AG04450 (cell line): Measurements from ENCODE around the gene UVSSA. TPM values are rescaled to one million over a fixed set of nuclear protein-coding genes. Genes with fewer than 3 reads are reported as not detected.

ENCODE experiments used
- CTCF ChIA-PET: fragments of 300-600, 350-600 bp; formaldehyde crosslinking; extraction: SDS; loops from one replicate; lab custom pipeline; 2022; ENCODE audit warnings: antibody characterized with exemption, inconsistent platforms; lab: Charles Lee
- POLR2A ChIA-PET: fragments of 350-600 bp; formaldehyde crosslinking; extraction: SDS; loops from one replicate; lab custom pipeline; 2021; ENCODE audit warnings: antibody characterized with exemption, inconsistent platforms; lab: Yijun Ruan, JAX
- DNase-seq: peaks from one replicate; pipeline ENCODE4 v3.0.0-alpha.2; 2011; ENCODE audit warnings: low read depth, low spot score
- H3K27ac ChIP-seq: one replicate; pipeline ENCODE4 v1.5.1; 2012; ENCODE audit warnings: low read depth, low read length, control low read depth
- H3K27me3 ChIP-seq: one replicate; pipeline ENCODE4 v1.6.0; 2012; ENCODE audit warnings: low read length; ENCODE audit not compliant: control insufficient read depth, insufficient read depth
- H3K4me3 ChIP-seq: 2 replicates; pipeline ENCODE4 v1.5.1; 2011; ENCODE audit warnings: mild to moderate bottlenecking, low read depth, low read length, control low read depth
- H3K9me3 ChIP-seq: 2 replicates; pipeline ENCODE4 v1.5.1; 2012; ENCODE audit warnings: low read length; ENCODE audit not compliant: control insufficient read depth, insufficient read depth
- polyA minus RNA-seq: library from RNA; depleted of rRNA, polyadenylated mRNA; stranded (reverse); fragments of >200 nt; gene quantifications from 2 replicates; pipeline ENCODE4 v1.2.3, GENCODE V29; 2011; rRNA and poly(A)+ RNA removed
- polyA plus RNA-seq: library from polyadenylated mRNA; depleted of rRNA; stranded (reverse); fragments of >200 nt; gene quantifications from 2 replicates; pipeline ENCODE4 v1.2.3, GENCODE V29; 2011; rRNA removed
- TF ChIP-seq, protein P1 (sequence below): IDR thresholded peaks from 2 replicates; pipeline ENCODE4 v1.5.1; 2011; ENCODE audit warnings: low read depth, low read length, control low read depth, inconsistent platforms

Gene UVSSA
- polyA plus RNA-seq: 4.9 and 5.2 TPM in 2 replicates
- polyA minus RNA-seq: 4.0 and 4.6 TPM in 2 replicates

DNA sequence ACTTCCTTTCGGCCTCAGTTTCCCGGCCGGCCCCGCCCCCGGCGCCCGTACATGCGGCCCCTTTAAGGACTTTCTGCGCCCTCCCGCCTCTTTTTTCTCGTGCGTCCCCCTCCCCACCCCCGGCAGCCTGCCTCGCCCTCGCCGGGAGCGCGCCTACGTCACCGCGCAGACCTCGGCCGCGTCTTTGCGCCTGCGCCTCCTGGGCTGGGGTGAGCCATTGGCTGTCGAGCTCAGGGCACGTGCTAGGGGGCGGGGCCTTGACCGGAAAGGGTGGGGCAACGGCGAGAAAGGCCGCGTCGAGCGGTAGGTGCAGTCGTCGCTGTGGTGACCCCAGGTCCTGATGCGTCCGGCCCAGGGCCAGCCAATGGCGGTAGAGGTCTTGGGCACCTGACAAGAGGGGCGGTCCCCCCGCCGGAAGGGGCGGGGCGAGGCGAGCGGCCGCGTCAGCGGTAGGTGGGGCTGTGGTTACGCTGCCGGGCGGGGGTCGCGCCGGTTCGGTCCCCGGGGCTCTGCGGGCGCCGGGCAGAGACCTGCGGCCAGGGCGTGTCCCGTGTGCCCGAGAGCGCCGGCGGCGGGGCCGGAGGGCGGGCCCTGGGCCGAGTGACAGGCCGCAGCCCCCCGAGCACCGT lies at the start of gene UVSSA:
Gene UVSSA, plus strand, starts transcription at position 428 of the 629 bp plus-strand sequence. CDS start 884 bp downstream, outside the sequence.
- Histone ChIP-seq H3K27ac (peak within 1 kb of the TSS; percentile 93), H3K27me3 (no peaks in the 10 kb centered on the region), H3K9me3 (peaks cover 9% of the 10 kb centered on the region), H3K4me3 (peak within 1 kb of the TSS; percentile 71)
- TF ChIP-seq, protein P1, sequence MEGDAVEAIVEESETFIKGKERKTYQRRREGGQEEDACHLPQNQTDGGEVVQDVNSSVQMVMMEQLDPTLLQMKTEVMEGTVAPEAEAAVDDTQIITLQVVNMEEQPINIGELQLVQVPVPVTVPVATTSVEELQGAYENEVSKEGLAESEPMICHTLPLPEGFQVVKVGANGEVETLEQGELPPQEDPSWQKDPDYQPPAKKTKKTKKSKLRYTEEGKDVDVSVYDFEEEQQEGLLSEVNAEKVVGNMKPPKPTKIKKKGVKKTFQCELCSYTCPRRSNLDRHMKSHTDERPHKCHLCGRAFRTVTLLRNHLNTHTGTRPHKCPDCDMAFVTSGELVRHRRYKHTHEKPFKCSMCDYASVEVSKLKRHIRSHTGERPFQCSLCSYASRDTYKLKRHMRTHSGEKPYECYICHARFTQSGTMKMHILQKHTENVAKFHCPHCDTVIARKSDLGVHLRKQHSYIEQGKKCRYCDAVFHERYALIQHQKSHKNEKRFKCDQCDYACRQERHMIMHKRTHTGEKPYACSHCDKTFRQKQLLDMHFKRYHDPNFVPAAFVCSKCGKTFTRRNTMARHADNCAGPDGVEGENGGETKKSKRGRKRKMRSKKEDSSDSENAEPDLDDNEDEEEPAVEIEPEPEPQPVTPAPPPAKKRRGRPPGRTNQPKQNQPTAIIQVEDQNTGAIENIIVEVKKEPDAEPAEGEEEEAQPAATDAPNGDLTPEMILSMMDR: no peak
- DNase-seq: peak; percentile 99
- CTCF ChIA-PET: interaction anchor here (1.2 to 3.6 kb wide), 3 partner anchors 9 to 219 kb away, joined by 3 to 22 read pairs (median 8); no protein-coding TSS in a partner anchor
- POLR2A ChIA-PET: interaction anchor here (0.5 to 2.7 kb wide), 9 partner anchors 9 to 451 kb away, joined by 3 to 33 read pairs (median 4); partner anchors contain the start of genes CTBP1 and SLBP

- POLR2A ChIA-PET: no interaction called here
- CTCF ChIA-PET: no interaction called here
- TF ChIP-seq, protein P1: no peak
Observed at GRCh38 chr4:1297456-1298325, 49.3 kb upstream of the UVSSA start.

DNA sequence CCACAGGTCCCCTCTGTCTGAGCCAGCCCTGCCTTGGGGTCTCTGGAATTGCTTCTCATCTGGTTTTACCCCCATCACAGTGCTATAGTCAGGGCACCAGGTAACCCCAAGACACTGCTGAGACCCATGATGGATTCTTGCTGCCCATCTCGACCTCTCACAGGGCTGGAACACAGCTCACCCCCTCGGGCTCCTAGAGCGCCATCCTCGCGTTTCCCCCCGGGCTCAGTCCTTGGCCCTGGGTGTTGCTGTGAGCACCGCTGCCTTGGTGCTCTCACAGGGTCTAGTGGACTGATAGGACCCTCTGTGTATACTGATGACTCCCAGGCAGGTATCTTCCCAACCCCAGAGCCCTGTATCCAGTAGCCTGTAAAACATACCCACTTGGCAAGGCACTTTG lies 48.5 kb upstream of the UVSSA start:
- H3K27ac ChIP-seq: no peak overlapping the region
- no peak for DNase-seq
- no peaks in the 10 kb centered on the region for H3K9me3 ChIP-seq
- ChIA-PET CTCF (no interaction called here), POLR2A (no interaction called here)
- TF ChIP-seq, protein P1: no peak
- no peak overlapping the region for H3K4me3 ChIP-seq
- H3K27me3 ChIP-seq: no peaks in the 10 kb centered on the region

More at GRCh38 chr4:1297456-1298325, 49.3 kb upstream of the UVSSA start:
- Histone ChIP-seq H3K27me3 (no peaks in the 10 kb centered on the region), H3K9me3 (no peaks in the 10 kb centered on the region), H3K27ac (no peak overlapping the region), H3K4me3 (no peak overlapping the region)
- DNase-seq: no peak

- Histone ChIP-seq H3K4me3 (no peak overlapping the region), H3K9me3 (no peaks in the 10 kb centered on the region), H3K27ac (no peak overlapping the region), H3K27me3 (no peaks in the 10 kb centered on the region)
- ChIA-PET POLR2A (no interaction called here), CTCF (no interaction called here)
- TF ChIP-seq, protein P1: no peak
- no peak for DNase-seq
Observed at GRCh38 chr4:1299301-1299860, 47.6 kb upstream of the UVSSA start.
